ENCODE data around the gene MEN1. TPM values are rescaled to one million over a fixed set of nuclear protein-coding genes. Genes with fewer than 3 reads are reported as not detected.
A peak's percentile ranks its signal among the peaks of the same experiment; 100 is the strongest.

MEN1 gene
- total and polyA plus RNA-seq, 2 of the 13 experiments (the other 11 are each of a cell fraction or from before 2014, with no cell fraction given) = 20.5 to 27.3 TPM

- TF ChIP-seq AFF4 (CRISPR knock-in tag; IDR thresholded peaks at IDR 0.05) = no peak
- TF ChIP-seq ZNF180 (CRISPR knock-in tag; IDR thresholded peaks at IDR 0.05; ENCODE audit: borderline replicate concordance, low read depth) = no peak
- TF ChIP-seq ARNT2 (CRISPR knock-in tag; IDR thresholded peaks at IDR 0.05; ENCODE audit: low read depth) = no peak
- peak; percentile 63 for TF ChIP-seq AGO2 (optimal IDR thresholded peaks at IDR 0.05; ENCODE audit: low read depth, low read length)
- peak; percentile 66 for TF ChIP-seq ZNF143 (CRISPR knock-in tag; IDR thresholded peaks at IDR 0.05)
- peak; percentile 18 for TF ChIP-seq TBL1XR1 (IDR thresholded peaks at IDR 0.05; ENCODE audit: borderline replicate concordance, low read length, partially characterized antibody)
- no peak for TF ChIP-seq ZNF33A (CRISPR knock-in tag; IDR thresholded peaks at IDR 0.05; ENCODE audit: borderline replicate concordance)
- no peak for TF ChIP-seq PRDM4 (CRISPR knock-in tag; IDR thresholded peaks at IDR 0.05; ENCODE audit: borderline replicate concordance)
- peak; percentile 91 for TF ChIP-seq AGO1 (IDR thresholded peaks at IDR 0.05; ENCODE audit: low read depth, low read length, poor library complexity, severe bottlenecking)
- no peak for TF ChIP-seq ATF6 (CRISPR knock-in tag; conservative IDR thresholded peaks at IDR 0.05)
- TF ChIP-seq U2AF2 (IDR thresholded peaks at IDR 0.05; ENCODE audit: low read depth, low read length) = no peak
- no peak for TF ChIP-seq ZNF589 (CRISPR knock-in tag; conservative IDR thresholded peaks at IDR 0.05)
- TF ChIP-seq FOXO4 (CRISPR knock-in tag; conservative IDR thresholded peaks at IDR 0.05) = no peak
- no peak for TF ChIP-seq TBX2 (CRISPR knock-in tag; IDR thresholded peaks at IDR 0.05; ENCODE audit: borderline replicate concordance)
- 0 out of 2 replicates have a peak, but pooled peaks have one; percentile 21 for TF ChIP-seq EED (CRISPR knock-in tag; IDR thresholded peaks at IDR 0.05)
- TF ChIP-seq TMF1 (CRISPR knock-in tag; IDR thresholded peaks at IDR 0.05; ENCODE audit: low read depth) = no peak
- TF ChIP-seq POLR2A (IDR thresholded peaks at IDR 0.05; ENCODE audit: insufficient read depth in 1 of 2, low read depth in 2 of 2, low read length in 2 of 2) = 0 out of 4 replicates have a peak, but pooled peaks of 1 of the 2 experiments have one; percentile 20
- no peak for TF ChIP-seq ZNF337 (CRISPR knock-in tag; IDR thresholded peaks at IDR 0.05; ENCODE audit: borderline replicate concordance, low read depth)
Measured at GRCh38 chr11:64759722-64760719, 50.3 kb downstream of the MEN1 start, which contains the start of gene PYGM (continued).

All from HepG2 (cell line).